Measurements from ENCODE around the gene PDS5B. TPM values are rescaled to one million over a fixed set of nuclear protein-coding genes. Genes with fewer than 3 reads are reported as not detected.

PDS5B gene
- total and polyA plus RNA-seq, 10 of the 15 experiments (the other 5 are each of a cell fraction or from before 2014, with no cell fraction given) = 15.4 to 55.3 (median 30.7) TPM

- ChIA-PET RAD21 (ENCODE audit: unreplicated experiment) (no interaction called here), POLR2A (no interaction called here), SMC1A (ENCODE audit: uncharacterized antibody, unreplicated experiment) (no interaction called here), CTCF (no interaction called here)
- no TSS peak for BruUV-seq (replicated peaks)
- Histone ChIP-seq H3K27me3 (replicated peaks in 1 of 2; ENCODE audit: control insufficient read depth in 2 of 2, insufficient read depth in 2 of 2, low read length in 1 of 2) (no peaks in the 10 kb centered on the region), H3K36me3 (ENCODE audit: control insufficient read depth in 2 of 2, insufficient read depth in 2 of 2, low read length in 1 of 2) (peaks cover 0 to 12% of the 10 kb centered on the region in 2 experiments; a peak in 3 of 4 replicates), H3K4me1 (ENCODE audit: control insufficient read depth, insufficient read depth, low read length) (no peaks in the 10 kb centered on the region), H4K20me1 (ENCODE audit: control insufficient read depth, insufficient read depth) (no peaks in the 10 kb centered on the region), H3K79me2 (ENCODE audit: control insufficient read depth, insufficient read depth, low read length) (no peaks in the 10 kb centered on the region), H3K4me2 (ENCODE audit: control insufficient read depth, insufficient read depth) (no peak overlapping the region), H3K9ac (ENCODE audit: control insufficient read depth, insufficient read depth, low read length) (no peak overlapping the region), H2AFZ (ENCODE audit: control insufficient read depth, low read depth, low read length) (no peak overlapping the region), H3K4me3 (no peak overlapping the region), H3K27ac (ENCODE audit: control insufficient read depth, insufficient read depth) (no peak overlapping the region), H3K9me3 (replicated peaks; ENCODE audit: control insufficient read depth, insufficient read depth, low read length) (peaks cover 5% of the 10 kb centered on the region)
- no peak for ATAC-seq
- FAIRE-seq = no peak
- 100% methylated on average over 2 of the region's 2 CpGs for WGBS (ENCODE audit: insufficient coverage, insufficient replicate concordance, low lambda C conversion rate, missing lambda C conversion rate)
- in situ Hi-C loops (cut with MboI) (no loop called here), intact Hi-C loops (cut with micrococcal nuclease; ENCODE audit: unreplicated experiment) (no loop called here)
- no peak for DNase-seq (ENCODE audit: low read depth, low spot score)
- TF ChIP-seq ESRRA (IDR thresholded peaks at IDR 0.05; ENCODE audit: low read length) = no peak
- TF ChIP-seq NR2C1 (IDR thresholded peaks at IDR 0.05) = no peak
- no peak for TF ChIP-seq RCOR1 (conservative IDR thresholded peaks at IDR 0.05; ENCODE audit: low read depth, low read length)
- TF ChIP-seq SIN3A (IDR thresholded peaks at IDR 0.05; ENCODE audit: low read depth, low read length) = no peak
- TF ChIP-seq RFX5 (IDR thresholded peaks at IDR 0.05; ENCODE audit: low read depth, low read length) = no peak
- TF ChIP-seq USF2 (IDR thresholded peaks at IDR 0.05; ENCODE audit: borderline replicate concordance, low read depth, low read length) = no peak
- no peak for TF ChIP-seq STAT3 (IDR thresholded peaks at IDR 0.05; ENCODE audit: low read depth, low read length)
- no peak for TF ChIP-seq TAF1 (IDR thresholded peaks at IDR 0.05; ENCODE audit: borderline replicate concordance, low read depth, low read length)
- TF ChIP-seq YBX1 (IDR thresholded peaks at IDR 0.05) = no peak
- TF ChIP-seq CHD1 (IDR thresholded peaks at IDR 0.05; ENCODE audit: low read depth, low read length) = no peak
- TF ChIP-seq YY1 (IDR thresholded peaks at IDR 0.05; ENCODE audit: low read depth, low read length) = no peak
- no peak for TF ChIP-seq FOS (IDR thresholded peaks at IDR 0.05; ENCODE audit: borderline replicate concordance, extremely low read depth, insufficient read length)
- no peak for TF ChIP-seq BCLAF1 (IDR thresholded peaks at IDR 0.05)
- TF ChIP-seq E4F1 (IDR thresholded peaks at IDR 0.05; ENCODE audit: borderline replicate concordance, partially characterized antibody) = no peak
- no peak for TF ChIP-seq EZH2 (IDR thresholded peaks at IDR 0.05; ENCODE audit: borderline replicate concordance, control insufficient read depth, low read depth, low read length)
- TF ChIP-seq BCL3 (IDR thresholded peaks at IDR 0.05; ENCODE audit: borderline replicate concordance, insufficient read depth, low read depth, low read length, poor library complexity, severe bottlenecking) = no peak
Measured at GRCh38 chr13:32761472-32761871, 175.2 kb downstream of the PDS5B start.

All from GM12878 (cell line).